ENCODE data around the gene ACTL6B. TPM values are rescaled to one million over a fixed set of nuclear protein-coding genes. Genes with fewer than 3 reads are reported as not detected.

The ACTL6B gene
- total RNA-seq, 1 experiment from 2014 or later: 1.3 TPM

DNA sequence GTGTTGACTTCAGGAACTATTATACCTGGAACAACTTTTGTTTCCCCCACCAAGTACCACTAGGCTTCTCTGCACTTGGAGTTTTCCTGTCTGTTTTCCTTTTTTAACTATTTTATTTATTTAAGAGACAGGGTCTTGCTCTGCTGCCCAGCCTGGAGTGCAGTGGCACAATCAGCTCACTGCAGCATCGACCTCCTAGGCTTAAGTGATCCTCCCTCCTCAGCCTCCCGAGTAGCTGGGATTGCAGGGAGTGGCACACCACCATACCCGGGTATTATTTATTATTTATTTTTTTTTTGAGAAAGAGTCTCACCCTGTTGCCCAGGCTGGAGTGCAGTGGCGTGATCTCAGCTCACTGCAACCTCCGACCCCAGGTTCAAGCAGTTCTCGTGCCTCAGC lies 39.9 kb upstream of the ACTL6B start:
- Mint-ChIP-seq H3K9me3 (no peaks in the 10 kb centered on the region), H3K27me3 (ENCODE audit: low read depth) (no peaks in the 10 kb centered on the region), H3K4me1 (peaks cover 44% of the 10 kb centered on the region), H3K27ac (peak overlapping the region; percentile 93), H3K36me3 (peaks cover 9% of the 10 kb centered on the region), H3K4me3 (peak overlapping the region; percentile 63)
- ChIA-PET CTCF (interaction anchor here (1.1 to 8.5 kb wide), 6 partner anchors 7 to 156 kb away, joined by 4 to 108 read pairs (median 9); partner anchors contain the start of genes MOSPD3, POP7 and SLC12A9), POLR2A (interaction anchor here (5.4 kb wide), 1 partner anchor 10 kb away, joined by 30 read pairs; the partner anchor contains the start of gene POP7)
- no peak for ATAC-seq
- no peak for DNase-seq (ENCODE audit: low spot score)
- TF ChIP-seq GTF2I (CRISPR knock-in tag; conservative IDR thresholded peaks at IDR 0.05) (peak; percentile 91), IRF2 (CRISPR knock-in tag; IDR thresholded peaks at IDR 0.05; ENCODE audit: borderline replicate concordance, low read depth) (no peak), HMGA2 (CRISPR knock-in tag; IDR thresholded peaks at IDR 0.05) (no peak), ZNF121 (CRISPR knock-in tag; IDR thresholded peaks at IDR 0.05) (peak; percentile 98)
- TF ChIP-seq, protein P1, sequence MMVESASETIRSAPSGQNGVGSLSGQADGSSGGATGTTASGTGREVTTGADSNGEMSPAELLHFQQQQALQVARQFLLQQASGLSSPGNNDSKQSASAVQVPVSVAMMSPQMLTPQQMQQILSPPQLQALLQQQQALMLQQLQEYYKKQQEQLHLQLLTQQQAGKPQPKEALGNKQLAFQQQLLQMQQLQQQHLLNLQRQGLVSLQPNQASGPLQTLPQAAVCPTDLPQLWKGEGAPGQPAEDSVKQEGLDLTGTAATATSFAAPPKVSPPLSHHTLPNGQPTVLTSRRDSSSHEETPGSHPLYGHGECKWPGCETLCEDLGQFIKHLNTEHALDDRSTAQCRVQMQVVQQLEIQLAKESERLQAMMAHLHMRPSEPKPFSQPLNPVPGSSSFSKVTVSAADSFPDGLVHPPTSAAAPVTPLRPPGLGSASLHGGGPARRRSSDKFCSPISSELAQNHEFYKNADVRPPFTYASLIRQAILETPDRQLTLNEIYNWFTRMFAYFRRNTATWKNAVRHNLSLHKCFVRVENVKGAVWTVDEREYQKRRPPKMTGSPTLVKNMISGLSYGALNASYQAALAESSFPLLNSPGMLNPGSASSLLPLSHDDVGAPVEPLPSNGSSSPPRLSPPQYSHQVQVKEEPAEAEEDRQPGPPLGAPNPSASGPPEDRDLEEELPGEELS (CRISPR knock-in tag; IDR thresholded peaks at IDR 0.05): no peak

DNA sequence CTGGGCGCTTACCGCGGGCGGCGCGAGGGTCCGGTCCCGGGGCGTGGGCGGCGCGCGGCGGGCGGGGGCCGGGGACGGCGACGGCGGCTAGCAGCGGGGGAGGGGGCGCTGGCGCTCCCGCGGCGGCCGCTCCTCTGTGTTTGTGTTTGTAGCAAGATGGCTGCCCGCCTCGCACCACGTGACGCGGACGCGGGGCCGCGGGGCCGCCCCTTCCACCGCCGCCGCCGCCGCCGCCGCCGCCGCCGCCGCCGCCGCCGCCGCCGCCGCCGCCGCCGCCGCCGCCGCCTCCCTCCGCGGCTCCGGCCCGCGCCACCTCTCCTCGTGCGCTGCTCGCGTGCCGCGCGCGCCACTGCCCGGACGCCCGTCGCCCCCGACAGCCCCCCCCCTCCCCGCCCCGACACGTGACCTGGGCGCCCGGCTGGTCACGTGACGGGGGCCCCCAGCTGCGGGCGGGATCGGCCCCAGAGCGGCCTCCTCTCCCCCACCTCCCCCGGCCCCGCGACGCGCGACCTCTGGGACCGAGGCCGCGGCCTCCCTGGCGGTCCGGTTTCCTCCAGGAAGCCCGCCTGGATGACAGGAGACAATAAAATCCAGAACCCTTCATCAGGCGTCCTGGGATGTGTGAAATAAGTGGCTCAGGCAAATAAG lies 38.0 kb upstream of the ACTL6B start, which contains the start of gene GIGYF1:
TSS of gene GIGYF1 (minus strand) at position 153 of the 648 bp plus-strand sequence. CDS start 6,012 bp downstream, outside the sequence.
- ATAC-seq: peak; percentile 2; the same call in 1 of the 2 replicates
- TF ChIP-seq NR1H2 (CRISPR knock-in tag; IDR thresholded peaks at IDR 0.05) (no peak), CREB1 (CRISPR knock-in tag; IDR thresholded peaks at IDR 0.05) (no peak), PRRX2 (CRISPR knock-in tag; IDR thresholded peaks at IDR 0.05) (no peak), ETV6 (CRISPR knock-in tag; IDR thresholded peaks at IDR 0.05) (no peak), ELF4 (CRISPR knock-in tag; IDR thresholded peaks at IDR 0.05; ENCODE audit: low read depth) (0 out of 2 replicates have a peak, but pooled peaks have one; percentile 23), SMAD4 (CRISPR knock-in tag; IDR thresholded peaks at IDR 0.05) (no peak), RELA (CRISPR knock-in tag; IDR thresholded peaks at IDR 0.05; ENCODE audit: borderline replicate concordance) (no peak), ZNF671 (CRISPR knock-in tag; IDR thresholded peaks at IDR 0.05) (no peak), ZNF263 (CRISPR knock-in tag; IDR thresholded peaks at IDR 0.05; ENCODE audit: low read depth) (no peak), ZNF121 (CRISPR knock-in tag; IDR thresholded peaks at IDR 0.05) (peak; percentile 60; the same call in 1 of the 2 replicates), SP1 (CRISPR knock-in tag; conservative IDR thresholded peaks at IDR 0.05) (no peak)
- TF ChIP-seq, protein P2, sequence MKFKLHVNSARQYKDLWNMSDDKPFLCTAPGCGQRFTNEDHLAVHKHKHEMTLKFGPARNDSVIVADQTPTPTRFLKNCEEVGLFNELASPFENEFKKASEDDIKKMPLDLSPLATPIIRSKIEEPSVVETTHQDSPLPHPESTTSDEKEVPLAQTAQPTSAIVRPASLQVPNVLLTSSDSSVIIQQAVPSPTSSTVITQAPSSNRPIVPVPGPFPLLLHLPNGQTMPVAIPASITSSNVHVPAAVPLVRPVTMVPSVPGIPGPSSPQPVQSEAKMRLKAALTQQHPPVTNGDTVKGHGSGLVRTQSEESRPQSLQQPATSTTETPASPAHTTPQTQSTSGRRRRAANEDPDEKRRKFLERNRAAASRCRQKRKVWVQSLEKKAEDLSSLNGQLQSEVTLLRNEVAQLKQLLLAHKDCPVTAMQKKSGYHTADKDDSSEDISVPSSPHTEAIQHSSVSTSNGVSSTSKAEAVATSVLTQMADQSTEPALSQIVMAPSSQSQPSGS (CRISPR knock-in tag; IDR thresholded peaks at IDR 0.05; ENCODE audit: borderline replicate concordance, low read depth): no peak
- TF ChIP-seq, protein P3, sequence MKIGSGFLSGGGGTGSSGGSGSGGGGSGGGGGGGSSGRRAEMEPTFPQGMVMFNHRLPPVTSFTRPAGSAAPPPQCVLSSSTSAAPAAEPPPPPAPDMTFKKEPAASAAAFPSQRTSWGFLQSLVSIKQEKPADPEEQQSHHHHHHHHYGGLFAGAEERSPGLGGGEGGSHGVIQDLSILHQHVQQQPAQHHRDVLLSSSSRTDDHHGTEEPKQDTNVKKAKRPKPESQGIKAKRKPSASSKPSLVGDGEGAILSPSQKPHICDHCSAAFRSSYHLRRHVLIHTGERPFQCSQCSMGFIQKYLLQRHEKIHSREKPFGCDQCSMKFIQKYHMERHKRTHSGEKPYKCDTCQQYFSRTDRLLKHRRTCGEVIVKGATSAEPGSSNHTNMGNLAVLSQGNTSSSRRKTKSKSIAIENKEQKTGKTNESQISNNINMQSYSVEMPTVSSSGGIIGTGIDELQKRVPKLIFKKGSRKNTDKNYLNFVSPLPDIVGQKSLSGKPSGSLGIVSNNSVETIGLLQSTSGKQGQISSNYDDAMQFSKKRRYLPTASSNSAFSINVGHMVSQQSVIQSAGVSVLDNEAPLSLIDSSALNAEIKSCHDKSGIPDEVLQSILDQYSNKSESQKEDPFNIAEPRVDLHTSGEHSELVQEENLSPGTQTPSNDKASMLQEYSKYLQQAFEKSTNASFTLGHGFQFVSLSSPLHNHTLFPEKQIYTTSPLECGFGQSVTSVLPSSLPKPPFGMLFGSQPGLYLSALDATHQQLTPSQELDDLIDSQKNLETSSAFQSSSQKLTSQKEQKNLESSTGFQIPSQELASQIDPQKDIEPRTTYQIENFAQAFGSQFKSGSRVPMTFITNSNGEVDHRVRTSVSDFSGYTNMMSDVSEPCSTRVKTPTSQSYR (CRISPR knock-in tag; IDR thresholded peaks at IDR 0.05): no peak
- TF ChIP-seq, protein P4, sequence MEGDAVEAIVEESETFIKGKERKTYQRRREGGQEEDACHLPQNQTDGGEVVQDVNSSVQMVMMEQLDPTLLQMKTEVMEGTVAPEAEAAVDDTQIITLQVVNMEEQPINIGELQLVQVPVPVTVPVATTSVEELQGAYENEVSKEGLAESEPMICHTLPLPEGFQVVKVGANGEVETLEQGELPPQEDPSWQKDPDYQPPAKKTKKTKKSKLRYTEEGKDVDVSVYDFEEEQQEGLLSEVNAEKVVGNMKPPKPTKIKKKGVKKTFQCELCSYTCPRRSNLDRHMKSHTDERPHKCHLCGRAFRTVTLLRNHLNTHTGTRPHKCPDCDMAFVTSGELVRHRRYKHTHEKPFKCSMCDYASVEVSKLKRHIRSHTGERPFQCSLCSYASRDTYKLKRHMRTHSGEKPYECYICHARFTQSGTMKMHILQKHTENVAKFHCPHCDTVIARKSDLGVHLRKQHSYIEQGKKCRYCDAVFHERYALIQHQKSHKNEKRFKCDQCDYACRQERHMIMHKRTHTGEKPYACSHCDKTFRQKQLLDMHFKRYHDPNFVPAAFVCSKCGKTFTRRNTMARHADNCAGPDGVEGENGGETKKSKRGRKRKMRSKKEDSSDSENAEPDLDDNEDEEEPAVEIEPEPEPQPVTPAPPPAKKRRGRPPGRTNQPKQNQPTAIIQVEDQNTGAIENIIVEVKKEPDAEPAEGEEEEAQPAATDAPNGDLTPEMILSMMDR (IDR thresholded peaks at IDR 0.05): no peak
- TF ChIP-seq, protein P5, sequence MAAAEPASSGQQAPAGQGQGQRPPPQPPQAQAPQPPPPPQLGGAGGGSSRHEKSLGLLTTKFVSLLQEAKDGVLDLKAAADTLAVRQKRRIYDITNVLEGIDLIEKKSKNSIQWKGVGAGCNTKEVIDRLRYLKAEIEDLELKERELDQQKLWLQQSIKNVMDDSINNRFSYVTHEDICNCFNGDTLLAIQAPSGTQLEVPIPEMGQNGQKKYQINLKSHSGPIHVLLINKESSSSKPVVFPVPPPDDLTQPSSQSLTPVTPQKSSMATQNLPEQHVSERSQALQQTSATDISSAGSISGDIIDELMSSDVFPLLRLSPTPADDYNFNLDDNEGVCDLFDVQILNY (CRISPR knock-in tag; IDR thresholded peaks at IDR 0.05): 0 out of 2 replicates have a peak, but pooled peaks have one; percentile 21
- TF ChIP-seq, protein P6, sequence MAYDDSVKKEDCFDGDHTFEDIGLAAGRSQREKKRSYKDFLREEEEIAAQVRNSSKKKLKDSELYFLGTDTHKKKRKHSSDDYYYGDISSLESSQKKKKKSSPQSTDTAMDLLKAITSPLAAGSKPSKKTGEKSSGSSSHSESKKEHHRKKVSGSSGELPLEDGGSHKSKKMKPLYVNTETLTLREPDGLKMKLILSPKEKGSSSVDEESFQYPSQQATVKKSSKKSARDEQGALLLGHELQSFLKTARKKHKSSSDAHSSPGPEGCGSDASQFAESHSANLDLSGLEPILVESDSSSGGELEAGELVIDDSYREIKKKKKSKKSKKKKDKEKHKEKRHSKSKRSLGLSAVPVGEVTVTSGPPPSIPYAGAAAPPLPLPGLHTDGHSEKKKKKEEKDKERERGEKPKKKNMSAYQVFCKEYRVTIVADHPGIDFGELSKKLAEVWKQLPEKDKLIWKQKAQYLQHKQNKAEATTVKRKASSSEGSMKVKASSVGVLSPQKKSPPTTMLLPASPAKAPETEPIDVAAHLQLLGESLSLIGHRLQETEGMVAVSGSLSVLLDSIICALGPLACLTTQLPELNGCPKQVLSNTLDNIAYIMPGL (CRISPR knock-in tag; IDR thresholded peaks at IDR 0.05): no peak
- TF ChIP-seq, protein P7, sequence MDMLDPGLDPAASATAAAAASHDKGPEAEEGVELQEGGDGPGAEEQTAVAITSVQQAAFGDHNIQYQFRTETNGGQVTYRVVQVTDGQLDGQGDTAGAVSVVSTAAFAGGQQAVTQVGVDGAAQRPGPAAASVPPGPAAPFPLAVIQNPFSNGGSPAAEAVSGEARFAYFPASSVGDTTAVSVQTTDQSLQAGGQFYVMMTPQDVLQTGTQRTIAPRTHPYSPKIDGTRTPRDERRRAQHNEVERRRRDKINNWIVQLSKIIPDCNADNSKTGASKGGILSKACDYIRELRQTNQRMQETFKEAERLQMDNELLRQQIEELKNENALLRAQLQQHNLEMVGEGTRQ (CRISPR knock-in tag; IDR thresholded peaks at IDR 0.05): peak; percentile 92

More for the DNA sequence above, 38.0 kb upstream of the ACTL6B start, which contains the start of gene GIGYF1:
- H3K9me3 Mint-ChIP-seq: no peaks in the 10 kb centered on the region
- peaks cover 13% of the 10 kb centered on the region for H3K36me3 Mint-ChIP-seq
- H3K27me3 Mint-ChIP-seq (ENCODE audit: low read depth): no peaks in the 10 kb centered on the region
- peak within 1 kb of the TSS; percentile 97 for H3K27ac Mint-ChIP-seq
- CTCF ChIA-PET: interaction anchor here (0.9 to 8.5 kb wide), 8 partner anchors 9 to 158 kb away, joined by 3 to 108 read pairs (median 4); partner anchors contain the start of genes MOSPD3, POP7 and SLC12A9
- peak; percentile 72 for DNase-seq (ENCODE audit: low spot score)
- peak within 1 kb of the TSS; percentile 96 for H3K4me3 Mint-ChIP-seq
- H3K4me1 Mint-ChIP-seq: peaks cover 47% of the 10 kb centered on the region
- POLR2A ChIA-PET: interaction anchor here (1.0 to 5.4 kb wide), 2 partner anchors 11 to 133 kb away, joined by 3 to 30 read pairs; partner anchors contain the start of genes EPHB4 and POP7
